K562 (cell line): Measurements from ENCODE around the gene PAFAH1B2. TPM values are rescaled to one million over a fixed set of nuclear protein-coding genes. Genes with fewer than 3 reads are reported as not detected.

Experiments used
- ATAC-seq: fragments of 200-7000 bp; cut with Tn5 transposase; 3 replicates; pipeline ENCODE4 v1.9.1; 2020; ENCODE audit warnings: moderate library complexity
- BruUV-seq: library from RNA; stranded (reverse); fragments of 400-500 nt; replicated peaks from 2 replicates; lab custom pipeline; 2021; lab: Mats Ljungman, UMichigan
- CTCF ChIA-PET: fragments of 300-600 bp; formaldehyde crosslinking; extraction: SDS; loops from one replicate; lab custom pipeline; 2021; ENCODE audit warnings: low intra/inter-chr PET ratio; lab: Yijun Ruan, JAX
- POLR2A ChIA-PET: fragments of 300-600, 350-650 bp; sonication (Branson Sonifier 250); formaldehyde crosslinking; extraction: SDS; loops from one replicate; lab custom pipeline; 2021; ENCODE audit warnings: antibody characterized with exemption, inconsistent platforms; lab: Yijun Ruan, JAX
- DNase-seq, 4 experiments: peaks; one replicate each; pipeline versions ENCODE4 v3.0.0 to v3.0.0-alpha.2; 2011 to 2018; ENCODE audit warnings: low spot score in 3 of 4, mixed read lengths in 3 of 4; ENCODE audit errors: extremely low read depth in 1 of 4
- FAIRE-seq: peaks from 2 replicates; lab custom pipeline; 2011; peaks lifted over from hg19 to GRCh38; lab: Jason Lieb, UNC
- H2AFZ ChIP-seq: 2 replicates; pipeline ENCODE4 v1.6.0; 2011; ENCODE audit warnings: low read depth, low read length, control low read depth, inconsistent platforms
- H3K27ac ChIP-seq: fragments of 200-600 bp; 3 replicates; pipeline ENCODE4 v1.8.0; 2011; ENCODE audit warnings: low read depth, mild to moderate bottlenecking, control low read depth, inconsistent platforms, low read length, moderate library complexity, mixed read lengths; ENCODE audit errors: extremely low read depth
- H3K27me3 ChIP-seq, 2 experiments: fragments of 300-600 bp in 1 of 2; 2 replicates in 1 of 2; 3 replicates in 1 of 2; pipeline versions ENCODE4 v1.6.0 to v1.8.0; 2011; ENCODE audit warnings: inconsistent platforms in 2 of 2, low read length in 2 of 2, mild to moderate bottlenecking in 1 of 2, mixed read lengths in 1 of 2, moderate library complexity in 1 of 2; ENCODE audit not compliant: control insufficient read depth in 2 of 2, insufficient read depth in 2 of 2
- H3K36me3 ChIP-seq: fragments of 300-600 bp; 3 replicates; pipeline ENCODE4 v1.8.0; 2011; ENCODE audit warnings: mild to moderate bottlenecking, low read length, inconsistent platforms; ENCODE audit not compliant: control insufficient read depth, insufficient read depth
- H3K4me1 ChIP-seq, 2 experiments: fragments of 200-600 bp in 1 of 2; replicated peaks in 1 of 2; 2 replicates in 1 of 2; 3 replicates in 1 of 2; pipeline versions ENCODE4 v1.5.1 to v1.8.0; 2011; ENCODE audit warnings: inconsistent platforms in 2 of 2, low read length in 2 of 2, mild to moderate bottlenecking in 1 of 2, mixed read lengths in 1 of 2, moderate library complexity in 1 of 2; ENCODE audit not compliant: control insufficient read depth in 2 of 2, insufficient read depth in 2 of 2
- H3K4me2 ChIP-seq: 2 replicates; pipeline ENCODE4 v1.6.1; 2011; ENCODE audit warnings: low read length, control low read depth, inconsistent platforms, mixed read lengths; ENCODE audit not compliant: insufficient read depth
- H3K4me3 ChIP-seq: fragments of 200-600 bp; sonication (generic), shearing (Covaris generic); 2 replicates; pipeline ENCODE4 v1.5.1; 2016; ENCODE audit warnings: control low read depth, inconsistent platforms
- H3K79me2 ChIP-seq: fragments of 200-600 bp; 3 replicates; pipeline ENCODE4 v1.8.0; 2011; ENCODE audit warnings: low read length, inconsistent platforms; ENCODE audit not compliant: control insufficient read depth, insufficient read depth
- H3K9ac ChIP-seq, 2 experiments: 2 replicates each; pipeline versions ENCODE4 v1.6.0 to v1.6.1; 2011; ENCODE audit warnings: low read depth in 2 of 2, low read length in 2 of 2, control low read depth in 1 of 2, inconsistent platforms in 1 of 2, mild to moderate bottlenecking in 1 of 2, mixed read lengths in 1 of 2; ENCODE audit not compliant: insufficient read depth in 1 of 2
- H3K9me1 ChIP-seq: one replicate; pipeline ENCODE4 v1.6.0; 2011; ENCODE audit warnings: inconsistent platforms, mild to moderate bottlenecking, low read length, moderate library complexity; ENCODE audit not compliant: control insufficient read depth, insufficient read depth
- H3K9me3 ChIP-seq: replicated peaks from 2 replicates; pipeline ENCODE4 v1.5.1; 2011; ENCODE audit warnings: low read depth, low read length, inconsistent platforms; ENCODE audit not compliant: control insufficient read depth, insufficient read depth
- H4K20me1 ChIP-seq: replicated peaks from 2 replicates; pipeline ENCODE4 v1.6.1; 2011; ENCODE audit warnings: low read length, inconsistent platforms, mixed read lengths; ENCODE audit not compliant: control insufficient read depth, insufficient read depth
- BCOR ChIP-seq: fragments of 450-650 bp; IDR thresholded peaks from 2 replicates; pipeline ENCODE4 v1.6.1; 2016
- BRCA1 ChIP-seq, 2 experiments: fragments of 450-650 bp in 1 of 2; sonication (generic) in 1 of 2; formaldehyde crosslinking in 1 of 2; IDR thresholded peaks; 2 replicates each; pipeline versions ENCODE4 v1.5.0 to v1.6.1; 2017 to 2020; ENCODE audit warnings: mild to moderate bottlenecking in 1 of 2, missing genetic modification reagents in 1 of 2
- BRD4 ChIP-seq: fragments of 200-600 bp; sonication (generic); IDR thresholded peaks from 2 replicates; pipeline ENCODE4 v1.6.1; 2017; ENCODE audit warnings: inconsistent platforms
- BRF1 ChIP-seq: IDR thresholded peaks from 3 replicates; pipeline ENCODE4 v1.6.1; 2011; ENCODE audit warnings: borderline replicate concordance, mild to moderate bottlenecking; ENCODE audit not compliant: insufficient read length; ENCODE audit errors: extremely low read depth
- CTCF ChIP-seq, 3 experiments: IDR thresholded peaks in 2 of 3; conservative IDR thresholded peaks in 1 of 3; 2 replicates each; pipeline ENCODE4 v1.5.1; 2011 to 2012; ENCODE audit warnings: low read length in 3 of 3, mild to moderate bottlenecking in 3 of 3, control low read depth in 2 of 3, improper control_type of control experiment in 1 of 3, inconsistent platforms in 1 of 3, low read depth in 1 of 3, mixed read lengths in 1 of 3, moderate library complexity in 1 of 3; ENCODE audit not compliant: insufficient read depth in 2 of 3
- E2F4 ChIP-seq: sonication (generic); formaldehyde crosslinking; IDR thresholded peaks from 2 replicates; pipeline ENCODE4 v1.8.0; 2022; ENCODE audit warnings: mild to moderate bottlenecking, low read depth, missing genetic modification reagents
- EHMT2 ChIP-seq: fragments of 450-650 bp; IDR thresholded peaks from 2 replicates; pipeline ENCODE4 v1.6.1; 2018; ENCODE audit warnings: antibody characterized with exemption
- ILF3 ChIP-seq: fragments of 450-650 bp; IDR thresholded peaks from 2 replicates; pipeline ENCODE4 v1.6.1; 2018; ENCODE audit warnings: antibody characterized with exemption, mild to moderate bottlenecking, moderate library complexity, borderline replicate concordance
- MXI1 ChIP-seq: IDR thresholded peaks from 2 replicates; pipeline ENCODE4 v1.6.1; 2011; ENCODE audit warnings: low read depth, mild to moderate bottlenecking, improper control_type of control experiment, low read length
- SAP30 ChIP-seq: fragments of 200-600 bp; sonication (generic); IDR thresholded peaks from 2 replicates; pipeline ENCODE4 v1.6.1; 2012; ENCODE audit warnings: borderline replicate concordance, low read depth, mild to moderate bottlenecking, moderate library complexity, low read length, control low read depth, inconsistent platforms; ENCODE audit not compliant: insufficient read depth, poor library complexity, severe bottlenecking
- ZNF589 ChIP-seq: fragments of 200-800 bp; sonication (Bioruptor generic); IDR thresholded peaks from 2 replicates; pipeline ENCODE4 v1.6.1; 2016; ENCODE audit warnings: low read depth, missing genetic modification characterization, missing compliant biosample characterization
- WGBS: fragments of 100-300 bp; shearing (Covaris generic); methylation state at CpG from one replicate; pipeline ENCODE4 v1.1.6; 2016; ENCODE audit warnings: low coverage, mixed read lengths; ENCODE audit not compliant: insufficient coverage; ENCODE audit errors: missing lambda C conversion rate; 5-methylcytosine and 5-hydroxymethylcytosine counted together
- in situ Hi-C: fragments of 300-500 bp; cut with MboI; formaldehyde crosslinking; loops from 4 replicates; pipeline ENCODE4 v1.15.0; 2018; ENCODE audit warnings: inconsistent platforms, mixed read lengths
- intact Hi-C: fragments of 100-400 bp; cut with micrococcal nuclease; formaldehyde crosslinking; loops from 2 replicates; pipeline ENCODE4 v1.14.2; 2022
- polyA plus RNA-seq, 8 experiments: library from polyadenylated mRNA; depleted of rRNA in 4 of 8; stranded (reverse) in 5 of 8; unstranded in 3 of 8; fragments of >200 nt; fragmentation: Nextera tagmentation in 2 of 8; fragmentation: Illumina TruSeq in 1 of 8; extraction: Ambion mirVana in 2 of 8; extraction: Trizol in 1 of 8; gene quantifications; 2 replicates each; pipeline versions ENCODE4 v1.2.1 to v1.2.3, GENCODE V29; 2011 to 2014; ENCODE audit warnings: inconsistent platforms in 1 of 8, missing spikeins in 1 of 8
- total RNA-seq, 7 experiments: library from RNA; depleted of rRNA in 6 of 7; stranded (reverse); fragments of >200 nt in 6 of 7; fragmentation: Illumina TruSeq in 2 of 7; extraction: Trizol in 2 of 7; gene quantifications; 2 replicates each; pipeline versions ENCODE4 v1.2.1 to v1.2.3, GENCODE V29; 2011 to 2021; ENCODE audit warnings: low replicate concordance in 1 of 7
- TF ChIP-seq, protein P1 (sequence below): fragments of 250-450 bp; sonication (Bioruptor Pico); IDR thresholded peaks from 2 replicates; pipeline ENCODE4 v1.4.0; 2020; ENCODE audit warnings: mild to moderate bottlenecking
- TF ChIP-seq, protein P2 (sequence below): sonication (generic); formaldehyde crosslinking; IDR thresholded peaks from 2 replicates; pipeline ENCODE4 v1.8.1; 2023; ENCODE audit warnings: mild to moderate bottlenecking, missing genetic modification reagents
- TF ChIP-seq, protein P3 (sequence below): fragments of 450-650 bp; formaldehyde crosslinking; IDR thresholded peaks from 2 replicates; pipeline ENCODE4 v1.4.0; 2022; ENCODE audit warnings: mild to moderate bottlenecking, moderate library complexity

Gene PAFAH1B2
- total and polyA plus RNA-seq, 9 of the 15 experiments (the other 6 are each of a cell fraction or from before 2014, with no cell fraction given), result 27.8 to 94.7 (median 64.9) TPM

- no peaks in the 10 kb centered on the region for H3K9me1 ChIP-seq
- BruUV-seq, result no TSS peak
- H3K79me2 ChIP-seq, result peaks cover 34% of the 10 kb centered on the region
- intact Hi-C loops (loop anchor here (5.0 kb wide), 3 partner anchors 87 to 202 kb away; no protein-coding TSS in a partner anchor), in situ Hi-C loops (loop anchor here (5.0 to 10.0 kb wide), 3 partner anchors 217 to 365 kb away; partner anchors contain the start of gene ZPR1)
- H3K4me2 ChIP-seq, result no peak overlapping the region
- H3K4me1 ChIP-seq, result peaks cover 22 to 30% of the 10 kb centered on the region in 2 experiments
- no peaks in the 10 kb centered on the region for H3K27me3 ChIP-seq
- no peaks in the 10 kb centered on the region for H3K9me3 ChIP-seq
- WGBS, result 72% methylated on average over 2 of the region's 2 CpGs
- no peak overlapping the region for H3K9ac ChIP-seq
- peak overlapping the region; percentile 95 for H2AFZ ChIP-seq
- no peak overlapping the region for H3K27ac ChIP-seq
- ChIA-PET POLR2A (interaction anchor here (1.6 kb wide), 2 partner anchors 10 to 89 kb away, joined by 3 to 8 read pairs; no protein-coding TSS in a partner anchor), CTCF (interaction anchor here (1.9 kb wide), 1 partner anchor 220 kb away, joined by 8 read pairs; no protein-coding TSS in a partner anchor)
- DNase-seq (no peak), FAIRE-seq (no peak), ATAC-seq (no peak)
- peaks cover 23% of the 10 kb centered on the region for H4K20me1 ChIP-seq
- no peak overlapping the region for H3K4me3 ChIP-seq
- H3K36me3 ChIP-seq, result no peaks in the 10 kb centered on the region; the same call in 2 of the 3 replicates
- TF ChIP-seq MXI1 (no peak), EHMT2 (no peak), BCOR (no peak), BRCA1 (IDR thresholded peaks at IDR 0.05) (no peak), BRCA1 (CRISPR knock-in tag; IDR thresholded peaks at IDR 0.05) (no peak), ZNF589 (CRISPR knock-in tag) (no peak), BRF1 (no peak), E2F4 (CRISPR knock-in tag) (no peak), ILF3 (no peak), SAP30 (no peak), CTCF (IDR thresholded peaks at IDR 0.05 in 2 of 3, conservative IDR thresholded peaks at IDR 0.05 in 1 of 3; ENCODE audit: insufficient read depth in 2 of 3, low read depth in 1 of 3, low read length in 3 of 3) (no peak), BRD4 (no peak)
- TF ChIP-seq, protein P1, sequence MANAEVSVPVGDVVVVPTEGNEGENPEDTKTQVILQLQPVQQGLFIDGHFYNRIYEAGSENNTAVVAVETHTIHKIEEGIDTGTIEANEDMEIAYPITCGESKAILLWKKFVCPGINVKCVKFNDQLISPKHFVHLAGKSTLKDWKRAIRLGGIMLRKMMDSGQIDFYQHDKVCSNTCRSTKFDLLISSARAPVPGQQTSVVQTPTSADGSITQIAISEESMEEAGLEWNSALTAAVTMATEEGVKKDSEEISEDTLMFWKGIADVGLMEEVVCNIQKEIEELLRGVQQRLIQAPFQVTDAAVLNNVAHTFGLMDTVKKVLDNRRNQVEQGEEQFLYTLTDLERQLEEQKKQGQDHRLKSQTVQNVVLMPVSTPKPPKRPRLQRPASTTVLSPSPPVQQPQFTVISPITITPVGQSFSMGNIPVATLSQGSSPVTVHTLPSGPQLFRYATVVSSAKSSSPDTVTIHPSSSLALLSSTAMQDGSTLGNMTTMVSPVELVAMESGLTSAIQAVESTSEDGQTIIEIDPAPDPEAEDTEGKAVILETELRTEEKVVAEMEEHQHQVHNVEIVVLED (CRISPR knock-in tag), result no peak
- TF ChIP-seq, protein P2, sequence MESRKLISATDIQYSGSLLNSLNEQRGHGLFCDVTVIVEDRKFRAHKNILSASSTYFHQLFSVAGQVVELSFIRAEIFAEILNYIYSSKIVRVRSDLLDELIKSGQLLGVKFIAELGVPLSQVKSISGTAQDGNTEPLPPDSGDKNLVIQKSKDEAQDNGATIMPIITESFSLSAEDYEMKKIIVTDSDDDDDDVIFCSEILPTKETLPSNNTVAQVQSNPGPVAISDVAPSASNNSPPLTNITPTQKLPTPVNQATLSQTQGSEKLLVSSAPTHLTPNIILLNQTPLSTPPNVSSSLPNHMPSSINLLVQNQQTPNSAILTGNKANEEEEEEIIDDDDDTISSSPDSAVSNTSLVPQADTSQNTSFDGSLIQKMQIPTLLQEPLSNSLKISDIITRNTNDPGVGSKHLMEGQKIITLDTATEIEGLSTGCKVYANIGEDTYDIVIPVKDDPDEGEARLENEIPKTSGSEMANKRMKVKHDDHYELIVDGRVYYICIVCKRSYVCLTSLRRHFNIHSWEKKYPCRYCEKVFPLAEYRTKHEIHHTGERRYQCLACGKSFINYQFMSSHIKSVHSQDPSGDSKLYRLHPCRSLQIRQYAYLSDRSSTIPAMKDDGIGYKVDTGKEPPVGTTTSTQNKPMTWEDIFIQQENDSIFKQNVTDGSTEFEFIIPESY (CRISPR knock-in tag), result no peak
- TF ChIP-seq, protein P3, sequence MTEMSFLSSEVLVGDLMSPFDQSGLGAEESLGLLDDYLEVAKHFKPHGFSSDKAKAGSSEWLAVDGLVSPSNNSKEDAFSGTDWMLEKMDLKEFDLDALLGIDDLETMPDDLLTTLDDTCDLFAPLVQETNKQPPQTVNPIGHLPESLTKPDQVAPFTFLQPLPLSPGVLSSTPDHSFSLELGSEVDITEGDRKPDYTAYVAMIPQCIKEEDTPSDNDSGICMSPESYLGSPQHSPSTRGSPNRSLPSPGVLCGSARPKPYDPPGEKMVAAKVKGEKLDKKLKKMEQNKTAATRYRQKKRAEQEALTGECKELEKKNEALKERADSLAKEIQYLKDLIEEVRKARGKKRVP (CRISPR knock-in tag), result no peak
These were observed 44.4 kb upstream of the PAFAH1B2 start for GRCh38 chr11:117099696-117100095.
